Stimulated activated CD8-positive, alpha-beta memory T cell treated with anti-CD3 and anti-CD28 coated beads, Interleukin-7, amount 100 ng/mL, for 4 hours (primary cell): Measurements from ENCODE around the gene BPIFB2.
"Not testable (repeated sequence)": the region's sequence is repeated elsewhere in the genome, so short reads cannot be mapped to it uniquely, and the experiment has no call there.

Source experiments
- DNase-seq, 2 donors: peaks; one replicate each; pipeline ENCODE4 v3.0.0-alpha.2; 2020; ENCODE audit warnings: low read depth in 2 of 2

Gene BPIFB2

GRCh38 chr20:33034901-33035492 lies 27.5 kb downstream of the BPIFB2 start:
- no peak for DNase-seq

GRCh38 chr20:33037456-33037855 lies 30.0 kb downstream of the BPIFB2 start:
- no peak for DNase-seq

DNA sequence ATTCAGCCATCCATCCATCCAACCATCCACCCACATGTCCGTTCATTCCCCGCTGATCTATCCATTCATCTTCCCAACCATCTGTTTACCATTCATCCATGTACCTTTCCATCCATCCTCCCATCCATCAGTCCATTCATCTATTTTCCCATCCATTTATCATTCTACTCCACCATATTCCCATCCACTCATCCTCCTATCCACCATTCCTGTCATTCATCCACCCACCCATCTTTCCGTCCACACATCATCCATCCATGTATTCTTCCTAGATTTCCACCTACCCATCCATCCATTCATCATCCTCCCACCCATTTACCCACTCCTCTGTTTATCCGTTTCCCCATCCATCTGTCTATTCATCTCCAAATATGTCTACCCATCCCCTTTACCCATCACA lies 30.7 kb downstream of the BPIFB2 start:
- DNase-seq, result no peak

DNA sequence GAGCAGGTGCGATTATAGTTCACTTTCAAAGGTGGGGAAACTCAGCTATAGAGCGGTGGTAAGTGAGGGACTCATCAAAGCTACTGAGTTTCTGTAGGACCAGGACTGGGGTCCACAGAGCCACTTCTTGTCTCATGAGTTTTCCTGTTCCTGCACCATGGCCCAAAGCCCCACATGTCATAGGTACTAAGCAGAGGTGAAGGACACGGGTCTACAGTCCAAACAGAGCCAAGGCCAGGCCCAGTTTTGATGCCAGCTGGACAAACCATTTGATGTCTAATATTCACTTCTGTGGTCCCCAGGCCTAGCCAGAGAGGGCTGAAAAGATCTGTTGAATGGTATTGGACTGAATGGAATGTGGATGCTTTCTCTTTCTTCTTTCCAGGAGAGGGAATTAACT lies 34.9 kb downstream of the BPIFB2 start:
- no peak for DNase-seq

DNA sequence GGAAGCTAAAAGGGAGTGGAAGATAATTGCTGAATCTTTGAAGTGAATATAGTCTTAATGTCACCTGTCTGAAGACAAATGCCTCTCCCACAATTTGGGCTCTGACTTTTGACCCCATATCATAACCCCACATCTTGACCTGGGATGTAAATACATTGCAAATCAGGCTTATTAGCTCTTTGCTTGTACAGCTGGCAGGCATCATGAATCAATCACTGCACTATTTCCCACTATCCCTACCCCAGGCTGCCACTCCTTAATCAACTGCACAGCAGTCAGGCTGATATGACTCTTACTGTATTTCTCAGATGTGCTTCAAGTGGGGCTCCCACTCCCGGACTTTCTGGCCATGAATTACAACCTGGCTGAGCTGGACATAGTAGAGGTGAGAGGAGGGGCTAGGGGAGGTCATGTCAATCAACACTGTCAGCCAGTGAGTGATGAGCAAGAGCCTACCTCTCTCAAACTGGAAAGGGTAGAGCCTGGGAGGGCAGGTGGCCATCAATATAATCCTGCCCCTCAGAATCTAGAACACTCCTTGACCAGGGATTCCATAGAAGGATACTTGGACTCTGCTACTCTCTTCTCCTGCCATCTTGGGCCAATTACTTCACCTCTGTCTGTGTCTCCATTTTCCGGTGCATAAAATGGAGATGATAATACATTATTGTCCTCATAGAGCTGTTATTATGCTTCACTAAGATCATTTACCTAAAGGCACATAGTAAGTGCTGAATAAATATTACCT lies 35.7 kb downstream of the BPIFB2 start:
- no peak for DNase-seq

GRCh38 chr20:33043731-33044181 lies 36.3 kb downstream of the BPIFB2 start:
- DNase-seq, result no peak

- DNase-seq, result not testable (repeated sequence)
Observed at GRCh38 chr20:33045129-33045721, 37.7 kb downstream of the BPIFB2 start.

GRCh38 chr20:33046412-33046811 lies 38.9 kb downstream of the BPIFB2 start:
- DNase-seq, result no peak

GRCh38 chr20:33051333-33051732 lies 43.8 kb downstream of the BPIFB2 start:
- DNase-seq, result no peak

DNA sequence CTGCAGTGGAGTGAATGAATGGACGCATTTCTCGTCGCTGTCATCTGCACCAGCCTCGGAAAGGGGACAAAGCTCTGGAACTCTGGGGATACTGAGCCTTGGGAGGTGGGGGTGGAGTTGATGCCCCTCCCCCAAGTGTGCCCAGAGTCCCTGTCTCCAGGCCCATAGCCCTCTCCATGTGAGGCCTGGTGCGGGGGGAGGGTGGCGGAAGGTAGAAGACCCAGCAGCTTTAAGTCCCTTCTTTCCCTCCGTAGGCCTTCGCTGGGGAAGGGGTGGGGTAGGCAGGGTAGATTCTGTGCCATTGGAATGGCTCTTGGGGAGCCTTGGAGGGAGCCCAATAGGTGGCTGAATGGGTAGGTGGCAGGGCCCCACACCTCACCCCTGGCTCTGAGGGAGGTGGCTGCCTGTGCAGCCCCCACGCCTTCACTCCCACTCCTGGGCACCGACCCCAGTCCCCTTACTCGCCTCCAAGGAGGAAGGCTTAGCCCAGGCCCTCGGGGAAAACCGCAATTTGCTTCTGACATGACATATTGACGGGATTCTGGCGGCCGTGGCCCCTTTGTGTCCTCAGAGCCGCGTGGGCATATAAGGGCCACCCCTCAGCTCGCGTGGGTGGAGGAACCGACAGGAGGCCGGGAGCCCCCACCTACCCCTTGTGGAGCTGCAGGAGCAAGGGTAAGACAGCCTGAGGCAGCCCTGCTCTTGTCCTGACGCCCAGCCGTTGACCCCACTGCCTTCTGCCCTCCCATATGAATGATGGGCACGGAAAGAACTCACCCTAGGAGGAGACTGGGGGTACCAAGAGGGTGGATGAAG lies 46.0 kb downstream of the BPIFB2 start, which contains the start of gene BPIFB3:
Gene BPIFB3 (plus strand): TSS at position 613 of the 816 bp plus-strand sequence. CDS start 1,533 bp downstream, outside the sequence.
- no peak for DNase-seq

- DNase-seq, result no peak
Observed at GRCh38 chr20:33054381-33054780, 46.9 kb downstream of the BPIFB2 start.

DNA sequence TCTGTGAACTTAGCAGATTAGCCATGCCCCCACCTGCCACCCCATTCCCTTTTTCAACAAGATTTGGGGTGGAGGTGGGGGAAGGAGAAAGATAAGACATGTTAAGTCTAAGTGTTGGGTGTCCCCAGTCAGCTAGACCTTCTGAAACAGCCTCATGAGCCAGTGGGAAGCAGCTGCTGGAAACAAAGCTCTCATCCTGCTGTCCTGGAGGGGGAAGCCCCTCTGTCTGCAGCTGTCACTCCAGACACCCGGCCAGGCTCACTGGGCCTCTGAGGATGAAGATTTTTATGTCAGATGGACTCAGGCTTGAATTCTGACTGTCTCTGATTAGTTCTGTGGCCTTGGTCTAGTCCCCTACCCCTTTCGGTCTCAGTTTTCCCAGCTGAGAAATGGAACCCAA lies 47.3 kb downstream of the BPIFB2 start:
- DNase-seq, result no peak

DNA sequence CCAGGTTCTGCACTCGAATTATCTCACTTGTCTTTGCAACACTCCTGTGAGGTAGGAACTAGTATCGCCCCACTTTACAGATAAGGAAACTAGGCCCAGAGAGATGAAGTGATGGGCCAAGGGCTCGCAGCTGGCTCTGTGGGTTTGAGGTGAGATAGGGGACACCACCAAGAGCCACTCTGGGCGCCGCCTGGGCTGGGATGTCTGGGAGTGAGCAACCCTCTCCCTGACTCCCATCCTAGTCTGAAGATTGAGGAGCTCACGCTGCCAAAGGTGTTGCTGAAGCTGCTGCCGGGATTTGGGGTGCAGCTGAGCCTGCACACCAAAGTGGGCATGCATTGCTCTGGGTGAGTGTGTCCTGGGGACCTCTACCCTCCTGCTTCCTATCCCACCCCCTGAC lies 51.6 kb downstream of the BPIFB2 start:
- DNase-seq, result no peak

GRCh38 chr20:33059741-33060390 lies 52.4 kb downstream of the BPIFB2 start:
- DNase-seq, result no peak

GRCh38 chr20:33061658-33062028 lies 54.1 kb downstream of the BPIFB2 start:
- DNase-seq, result no peak

GRCh38 chr20:33062105-33062824 lies 54.8 kb downstream of the BPIFB2 start:
- DNase-seq, result no peak

GRCh38 chr20:33062825-33063149 lies 55.3 kb downstream of the BPIFB2 start:
- DNase-seq, result no peak

- DNase-seq, result no peak
Observed at GRCh38 chr20:33063271-33063670, 55.8 kb downstream of the BPIFB2 start.

DNA sequence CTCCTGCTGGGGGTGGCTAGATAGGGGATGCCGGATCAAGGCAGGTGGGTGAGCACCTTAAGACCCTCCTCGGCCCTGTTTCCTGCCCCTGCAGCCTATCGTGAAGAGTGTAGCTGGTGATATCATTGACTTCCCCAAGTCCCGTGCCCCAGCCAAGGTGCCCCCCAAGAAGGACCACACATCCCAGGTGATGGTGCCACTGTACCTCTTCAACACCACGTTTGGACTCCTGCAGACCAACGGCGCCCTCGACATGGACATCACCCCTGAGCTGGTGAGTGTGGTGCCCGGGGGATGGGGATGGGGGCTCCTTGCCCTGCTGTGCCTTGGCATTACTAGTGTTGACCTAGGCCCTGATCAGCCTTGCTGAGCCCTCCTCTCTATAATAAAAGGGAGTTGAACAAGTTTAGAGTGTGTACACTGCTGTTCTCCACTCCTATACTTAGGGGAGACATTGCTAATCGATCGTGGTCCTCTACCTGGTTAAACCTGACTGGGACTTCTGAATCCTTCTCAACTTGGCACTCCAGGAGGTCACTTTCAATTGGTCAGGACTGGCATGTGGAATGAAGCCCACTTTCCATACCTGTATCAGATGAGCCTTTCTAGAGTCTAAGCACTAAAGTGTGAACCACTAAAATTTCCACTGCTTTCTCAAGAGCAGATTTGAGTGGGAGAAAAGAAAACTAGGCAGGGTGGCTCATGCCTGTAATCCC lies 57.2 kb downstream of the BPIFB2 start:
- DNase-seq, result no peak

DNA sequence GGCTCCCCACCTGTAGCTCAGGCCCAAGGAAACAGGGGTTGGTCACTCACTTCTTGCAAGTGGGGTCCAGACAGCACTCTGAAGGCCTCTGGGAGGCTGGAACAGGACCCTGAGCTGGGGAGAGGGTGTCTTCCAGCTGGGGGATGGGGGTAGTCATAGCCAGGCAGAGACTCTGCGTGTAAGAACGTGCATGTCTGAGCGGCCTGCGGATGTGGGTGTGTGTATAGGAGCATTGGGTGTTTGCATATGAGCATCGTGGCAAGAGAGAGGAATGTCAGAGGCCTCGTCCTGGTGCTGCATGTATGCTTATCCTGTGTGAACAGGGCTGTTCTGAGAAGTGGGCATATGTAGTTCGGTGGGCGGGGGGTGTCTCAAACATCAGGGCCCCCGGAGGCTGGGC lies 58.3 kb downstream of the BPIFB2 start:
- no peak for DNase-seq

DNA sequence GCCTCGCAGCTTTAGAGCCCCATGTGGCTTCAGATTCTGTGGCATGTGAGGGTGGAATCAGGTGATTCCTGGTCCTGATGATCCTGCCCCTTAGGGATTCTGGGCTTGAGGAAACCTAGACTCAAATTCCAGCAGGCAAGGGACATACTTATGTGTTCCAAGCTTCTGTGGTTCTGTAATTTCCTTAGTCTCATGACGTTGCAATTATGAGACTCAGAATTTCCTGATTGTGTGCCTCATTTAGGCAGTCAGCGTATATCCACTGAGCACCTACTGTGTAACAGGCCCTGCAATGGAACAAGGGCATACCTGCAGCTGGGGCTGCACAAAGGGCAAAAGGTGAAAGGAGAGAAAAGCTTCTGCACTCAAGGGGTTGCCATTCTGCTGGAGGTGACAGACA lies 60.3 kb downstream of the BPIFB2 start:
- no peak for DNase-seq
